NCI-H2227 treated with DMSO at 0.1 percent for 48 hours (cell line): ENCODE results near the gene SYTL5.

Source experiments
- DNase-seq: peaks from one replicate; lab custom pipeline; 2025; lab: John Stamatoyannopoulos, UW

SYTL5 gene

DNA sequence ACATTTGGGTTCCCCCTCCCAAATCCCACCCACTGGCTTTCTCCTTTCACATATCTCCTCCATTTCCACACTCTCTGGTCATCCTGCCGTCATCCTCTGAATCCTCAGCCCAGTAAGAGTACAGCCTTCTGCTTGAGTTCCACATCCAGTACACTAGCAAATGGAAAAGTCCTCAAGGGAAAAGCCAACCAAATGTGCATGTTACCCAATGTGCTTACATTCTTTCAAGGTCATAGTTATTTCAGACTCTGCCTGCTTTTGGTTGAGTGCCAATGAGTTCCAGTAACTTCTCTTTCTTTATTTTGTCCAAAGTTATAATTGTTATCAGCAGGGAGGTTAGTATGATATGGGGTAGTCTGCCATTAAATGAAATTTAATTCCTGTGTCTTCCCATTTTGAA is 136.3 kb downstream of the SYTL5 start:
- DNase-seq = peak; percentile 43

- DNase-seq = no peak
Measured at GRCh38 chrX:38149016-38149415, 142.7 kb downstream of the SYTL5 start.

DNA sequence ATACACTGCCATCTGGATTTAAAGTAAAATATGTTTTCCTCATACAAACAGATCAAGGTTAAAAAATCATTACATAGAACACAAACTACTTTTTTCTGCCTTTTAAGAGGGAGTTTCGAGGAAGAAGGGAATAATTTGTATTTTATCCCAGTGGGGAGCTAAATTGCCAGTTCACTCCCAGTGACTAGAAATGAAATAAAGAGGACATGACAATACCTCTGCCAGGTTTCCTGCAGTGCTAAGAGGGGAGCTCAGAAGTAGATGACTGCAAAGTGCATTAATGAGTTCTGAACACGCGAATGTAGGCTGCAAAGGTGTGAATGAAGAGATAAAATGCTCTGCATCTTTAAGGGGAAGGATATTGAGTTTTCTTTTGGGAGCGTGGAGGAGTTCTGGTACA is 144.6 kb downstream of the SYTL5 start:
- DNase-seq = peak; percentile 84

- no peak for DNase-seq
Measured at GRCh38 chrX:38151441-38151840, 145.1 kb downstream of the SYTL5 start.

DNA sequence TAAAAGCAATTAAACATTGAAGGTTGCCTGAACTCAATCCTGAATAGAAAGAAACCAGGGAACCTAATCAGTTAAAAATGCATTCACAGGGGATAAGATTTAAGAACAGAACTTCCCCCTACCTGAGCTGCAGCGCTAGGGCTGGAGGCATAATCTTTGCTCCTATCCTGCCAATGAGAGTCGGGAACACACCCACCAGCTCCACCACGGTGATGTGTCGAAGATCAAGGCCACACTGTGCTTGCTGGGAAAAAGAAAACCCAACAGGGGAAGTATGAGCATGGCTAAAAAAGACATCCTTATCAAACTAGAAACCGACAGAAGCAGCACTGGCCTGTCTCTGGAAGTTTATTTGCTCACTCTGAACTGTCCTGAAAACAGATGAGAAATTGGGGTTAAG is 148.0 kb downstream of the SYTL5 start:
- no peak for DNase-seq

DNA sequence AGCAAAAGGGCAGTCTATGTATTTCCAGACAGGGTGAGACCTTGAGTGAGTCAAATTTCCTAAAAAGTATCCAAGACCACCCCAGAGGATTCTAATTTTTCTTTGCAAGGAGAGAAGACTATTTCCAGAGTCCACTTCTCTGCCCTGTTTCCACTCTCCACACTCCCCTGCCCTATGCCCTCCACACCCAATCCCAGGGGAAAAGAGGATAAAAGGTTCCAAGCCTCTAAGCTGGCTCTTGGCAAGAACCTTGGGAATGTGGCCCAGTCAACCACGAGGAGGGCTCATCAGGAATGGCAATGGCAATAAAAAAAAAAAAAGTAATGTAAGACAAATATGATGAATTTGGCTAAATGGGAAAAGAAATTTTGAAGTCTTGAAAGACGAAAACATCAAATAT is 148.5 kb downstream of the SYTL5 start:
- DNase-seq = no peak

GRCh38 chrX:38156838-38157237 is 150.5 kb downstream of the SYTL5 start:
- no peak for DNase-seq

GRCh38 chrX:38163193-38163592 is 156.8 kb downstream of the SYTL5 start:
- DNase-seq = no peak

DNA sequence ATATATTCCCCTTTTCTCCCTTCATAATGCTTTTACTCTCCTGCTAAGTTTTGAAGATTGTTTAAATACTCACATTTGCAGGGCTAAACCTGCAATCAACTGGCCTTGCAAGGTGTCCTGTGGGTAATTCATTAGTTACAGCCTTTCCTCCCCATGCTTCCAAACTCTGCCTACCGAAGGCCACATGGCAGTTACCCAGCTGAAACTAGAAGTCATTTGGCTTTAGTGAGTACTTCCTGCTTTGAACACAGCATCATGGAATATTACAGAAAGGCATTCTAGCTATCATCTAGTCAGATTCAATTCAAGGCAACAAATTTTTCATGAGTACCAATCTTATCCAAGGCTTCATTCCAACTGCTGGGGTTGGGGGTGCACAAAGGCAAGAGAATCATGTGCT is 158.7 kb downstream of the SYTL5 start:
- DNase-seq = no peak

DNA sequence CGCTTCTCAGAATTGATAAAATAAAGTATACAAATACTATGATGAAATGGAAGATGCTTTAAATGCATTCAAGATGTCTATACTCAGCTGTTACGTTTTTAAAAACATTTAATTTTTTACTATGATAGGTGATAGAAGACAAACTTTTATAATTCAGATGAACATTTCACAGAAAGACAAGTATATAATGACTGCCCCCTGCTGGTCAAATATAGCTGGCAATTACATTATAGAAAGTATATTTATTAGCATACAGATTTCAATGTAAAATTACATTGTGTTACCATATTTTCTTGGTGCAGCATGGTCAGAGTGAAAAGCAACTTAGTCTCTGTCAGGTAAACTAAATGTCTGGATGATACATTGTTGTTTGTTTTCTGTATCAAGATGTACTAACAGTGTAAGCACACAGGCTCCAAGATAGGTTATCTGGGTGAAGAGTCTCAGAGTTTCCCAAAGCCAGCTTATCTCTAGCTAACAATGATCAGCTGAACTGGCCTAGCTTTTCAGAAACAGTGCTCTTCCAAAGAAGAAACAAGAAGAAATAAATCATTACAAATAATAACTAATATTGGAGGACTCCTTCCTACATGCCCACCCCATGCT is 160.2 kb downstream of the SYTL5 start:
- no peak for DNase-seq

DNA sequence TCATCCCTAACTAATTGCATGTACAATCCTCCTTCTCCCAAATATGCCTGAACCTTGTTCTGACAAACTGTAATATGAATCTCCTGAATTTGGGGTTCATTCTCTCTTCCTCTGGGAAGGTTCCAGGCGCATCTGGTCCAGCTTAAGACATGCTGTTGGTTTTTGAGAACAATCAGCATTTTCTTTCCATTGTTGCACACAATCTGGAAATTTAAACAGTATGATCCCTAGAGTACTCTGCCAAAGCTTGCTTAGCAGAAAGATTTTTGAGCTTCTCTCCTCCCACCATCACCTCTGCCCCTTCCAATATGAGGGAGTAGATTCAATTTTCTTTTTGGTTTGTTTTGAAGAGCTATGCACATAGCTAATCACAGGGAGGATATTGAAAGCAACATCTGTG is 164.2 kb downstream of the SYTL5 start:
- DNase-seq = peak; percentile 64

- no peak for DNase-seq
Measured at GRCh38 chrX:38172596-38172995, 166.2 kb downstream of the SYTL5 start.

- peak; percentile 76 for DNase-seq
Measured at GRCh38 chrX:38175139-38175538, 168.8 kb downstream of the SYTL5 start.

GRCh38 chrX:38178396-38178795 is 172.0 kb downstream of the SYTL5 start:
- DNase-seq = no peak
